HepG2 (cell line): ENCODE results near the gene VASN. TPM values are rescaled to one million over a fixed set of nuclear protein-coding genes. Genes with fewer than 3 reads are reported as not detected.

ENCODE experiments used
- ARID4A ChIP-seq: sonication (generic); formaldehyde crosslinking; IDR thresholded peaks from 2 replicates; pipeline ENCODE4 v1.5.0; 2020; ENCODE audit warnings: mild to moderate bottlenecking, missing genetic modification reagents, borderline replicate concordance
- HNRNPLL ChIP-seq: fragments of 200-400 bp; formaldehyde crosslinking; IDR thresholded peaks from 2 replicates; pipeline ENCODE4 v1.6.1; 2017; ENCODE audit warnings: mild to moderate bottlenecking, low read depth, low read length; ENCODE audit not compliant: poor library complexity, severe bottlenecking
- KDM2A ChIP-seq: sonication (generic); formaldehyde crosslinking; IDR thresholded peaks from 2 replicates; pipeline ENCODE4 v1.4.0; 2020; ENCODE audit warnings: low read depth, missing genetic modification reagents, borderline replicate concordance
- ZFY ChIP-seq: sonication (generic); formaldehyde crosslinking; IDR thresholded peaks from 2 replicates; pipeline ENCODE4 v1.4.0; 2020; ENCODE audit warnings: missing genetic modification reagents
- ZNF18 ChIP-seq: sonication (generic); formaldehyde crosslinking; IDR thresholded peaks from 2 replicates; pipeline ENCODE4 v1.8.0; 2022; ENCODE audit warnings: mild to moderate bottlenecking, missing genetic modification reagents; ENCODE audit not compliant: insufficient replicate concordance
- polyA plus RNA-seq, 8 experiments: library from polyadenylated mRNA; depleted of rRNA in 3 of 8; stranded (reverse) in 7 of 8; unstranded in 1 of 8; fragments of >200 nt; fragmentation: Illumina TruSeq in 4 of 8; extraction: Trizol in 4 of 8; gene quantifications; 2 replicates each; pipeline versions ENCODE4 v1.2.1 to v1.2.3, GENCODE V29; 2011 to 2016; ENCODE audit warnings: low read depth in 4 of 8, missing spikeins in 1 of 8, mixed read lengths in 1 of 8; ENCODE audit not compliant: insufficient read depth in 1 of 8
- total RNA-seq, 5 experiments: library from RNA; depleted of rRNA; stranded (reverse); fragments of >200 nt; fragmentation: Illumina TruSeq; extraction: Trizol; gene quantifications; 2 replicates each; pipeline ENCODE4 v1.2.3, GENCODE V29; 2016; ENCODE audit warnings: low read depth in 1 of 5
- TF ChIP-seq, protein P1 (sequence below): sonication (generic); formaldehyde crosslinking; IDR thresholded peaks from 2 replicates; pipeline ENCODE4 v1.5.1; 2020; ENCODE audit warnings: mild to moderate bottlenecking, missing genetic modification reagents, moderate library complexity
- TF ChIP-seq, protein P2 (sequence below): sonication (generic); formaldehyde crosslinking; IDR thresholded peaks from 2 replicates; pipeline ENCODE4 v1.4.0; 2020; ENCODE audit warnings: low read depth, missing genetic modification reagents
- TF ChIP-seq, protein P3 (sequence below): sonication (generic); formaldehyde crosslinking; IDR thresholded peaks from 2 replicates; pipeline ENCODE4 v1.4.0; 2020; ENCODE audit warnings: mild to moderate bottlenecking, missing genetic modification reagents

VASN gene
- total and polyA plus RNA-seq, 2 of the 13 experiments (the other 11 are each of a cell fraction or from before 2014, with no cell fraction given), result 8.4 to 18.2 TPM

- TF ChIP-seq, protein P1, sequence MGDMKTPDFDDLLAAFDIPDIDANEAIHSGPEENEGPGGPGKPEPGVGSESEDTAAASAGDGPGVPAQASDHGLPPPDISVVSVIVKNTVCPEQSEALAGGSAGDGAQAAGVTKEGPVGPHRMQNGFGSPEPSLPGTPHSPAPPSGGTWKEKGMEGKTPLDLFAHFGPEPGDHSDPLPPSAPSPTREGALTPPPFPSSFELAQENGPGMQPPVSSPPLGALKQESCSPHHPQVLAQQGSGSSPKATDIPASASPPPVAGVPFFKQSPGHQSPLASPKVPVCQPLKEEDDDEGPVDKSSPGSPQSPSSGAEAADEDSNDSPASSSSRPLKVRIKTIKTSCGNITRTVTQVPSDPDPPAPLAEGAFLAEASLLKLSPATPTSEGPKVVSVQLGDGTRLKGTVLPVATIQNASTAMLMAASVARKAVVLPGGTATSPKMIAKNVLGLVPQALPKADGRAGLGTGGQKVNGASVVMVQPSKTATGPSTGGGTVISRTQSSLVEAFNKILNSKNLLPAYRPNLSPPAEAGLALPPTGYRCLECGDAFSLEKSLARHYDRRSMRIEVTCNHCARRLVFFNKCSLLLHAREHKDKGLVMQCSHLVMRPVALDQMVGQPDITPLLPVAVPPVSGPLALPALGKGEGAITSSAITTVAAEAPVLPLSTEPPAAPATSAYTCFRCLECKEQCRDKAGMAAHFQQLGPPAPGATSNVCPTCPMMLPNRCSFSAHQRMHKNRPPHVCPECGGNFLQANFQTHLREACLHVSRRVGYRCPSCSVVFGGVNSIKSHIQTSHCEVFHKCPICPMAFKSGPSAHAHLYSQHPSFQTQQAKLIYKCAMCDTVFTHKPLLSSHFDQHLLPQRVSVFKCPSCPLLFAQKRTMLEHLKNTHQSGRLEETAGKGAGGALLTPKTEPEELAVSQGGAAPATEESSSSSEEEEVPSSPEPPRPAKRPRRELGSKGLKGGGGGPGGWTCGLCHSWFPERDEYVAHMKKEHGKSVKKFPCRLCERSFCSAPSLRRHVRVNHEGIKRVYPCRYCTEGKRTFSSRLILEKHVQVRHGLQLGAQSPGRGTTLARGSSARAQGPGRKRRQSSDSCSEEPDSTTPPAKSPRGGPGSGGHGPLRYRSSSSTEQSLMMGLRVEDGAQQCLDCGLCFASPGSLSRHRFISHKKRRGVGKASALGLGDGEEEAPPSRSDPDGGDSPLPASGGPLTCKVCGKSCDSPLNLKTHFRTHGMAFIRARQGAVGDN, result peak; percentile 44
- peak; percentile 2; the same call in 1 of the 2 replicates for TF ChIP-seq ZFY (CRISPR knock-in tag)
- TF ChIP-seq, protein P2, sequence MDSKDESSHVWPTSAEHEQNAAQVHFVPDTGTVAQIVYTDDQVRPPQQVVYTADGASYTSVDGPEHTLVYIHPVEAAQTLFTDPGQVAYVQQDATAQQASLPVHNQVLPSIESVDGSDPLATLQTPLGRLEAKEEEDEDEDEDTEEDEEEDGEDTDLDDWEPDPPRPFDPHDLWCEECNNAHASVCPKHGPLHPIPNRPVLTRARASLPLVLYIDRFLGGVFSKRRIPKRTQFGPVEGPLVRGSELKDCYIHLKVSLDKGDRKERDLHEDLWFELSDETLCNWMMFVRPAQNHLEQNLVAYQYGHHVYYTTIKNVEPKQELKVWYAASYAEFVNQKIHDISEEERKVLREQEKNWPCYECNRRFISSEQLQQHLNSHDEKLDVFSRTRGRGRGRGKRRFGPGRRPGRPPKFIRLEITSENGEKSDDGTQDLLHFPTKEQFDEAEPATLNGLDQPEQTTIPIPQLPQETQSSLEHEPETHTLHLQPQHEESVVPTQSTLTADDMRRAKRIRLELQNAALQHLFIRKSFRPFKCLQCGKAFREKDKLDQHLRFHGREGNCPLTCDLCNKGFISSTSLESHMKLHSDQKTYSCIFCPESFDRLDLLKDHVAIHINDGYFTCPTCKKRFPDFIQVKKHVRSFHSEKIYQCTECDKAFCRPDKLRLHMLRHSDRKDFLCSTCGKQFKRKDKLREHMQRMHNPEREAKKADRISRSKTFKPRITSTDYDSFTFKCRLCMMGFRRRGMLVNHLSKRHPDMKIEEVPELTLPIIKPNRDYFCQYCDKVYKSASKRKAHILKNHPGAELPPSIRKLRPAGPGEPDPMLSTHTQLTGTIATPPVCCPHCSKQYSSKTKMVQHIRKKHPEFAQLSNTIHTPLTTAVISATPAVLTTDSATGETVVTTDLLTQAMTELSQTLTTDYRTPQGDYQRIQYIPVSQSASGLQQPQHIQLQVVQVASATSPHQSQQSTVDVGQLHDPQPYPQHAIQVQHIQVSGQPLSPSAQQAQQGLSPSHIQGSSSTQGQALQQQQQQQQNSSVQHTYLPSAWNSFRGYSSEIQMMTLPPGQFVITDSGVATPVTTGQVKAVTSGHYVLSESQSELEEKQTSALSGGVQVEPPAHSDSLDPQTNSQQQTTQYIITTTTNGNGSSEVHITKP (CRISPR knock-in tag), result no peak
- peak; percentile 72; the same call in 1 of the 2 replicates for TF ChIP-seq KDM2A (CRISPR knock-in tag)
- TF ChIP-seq ZNF18 (CRISPR knock-in tag), result no peak
- TF ChIP-seq, protein P3, sequence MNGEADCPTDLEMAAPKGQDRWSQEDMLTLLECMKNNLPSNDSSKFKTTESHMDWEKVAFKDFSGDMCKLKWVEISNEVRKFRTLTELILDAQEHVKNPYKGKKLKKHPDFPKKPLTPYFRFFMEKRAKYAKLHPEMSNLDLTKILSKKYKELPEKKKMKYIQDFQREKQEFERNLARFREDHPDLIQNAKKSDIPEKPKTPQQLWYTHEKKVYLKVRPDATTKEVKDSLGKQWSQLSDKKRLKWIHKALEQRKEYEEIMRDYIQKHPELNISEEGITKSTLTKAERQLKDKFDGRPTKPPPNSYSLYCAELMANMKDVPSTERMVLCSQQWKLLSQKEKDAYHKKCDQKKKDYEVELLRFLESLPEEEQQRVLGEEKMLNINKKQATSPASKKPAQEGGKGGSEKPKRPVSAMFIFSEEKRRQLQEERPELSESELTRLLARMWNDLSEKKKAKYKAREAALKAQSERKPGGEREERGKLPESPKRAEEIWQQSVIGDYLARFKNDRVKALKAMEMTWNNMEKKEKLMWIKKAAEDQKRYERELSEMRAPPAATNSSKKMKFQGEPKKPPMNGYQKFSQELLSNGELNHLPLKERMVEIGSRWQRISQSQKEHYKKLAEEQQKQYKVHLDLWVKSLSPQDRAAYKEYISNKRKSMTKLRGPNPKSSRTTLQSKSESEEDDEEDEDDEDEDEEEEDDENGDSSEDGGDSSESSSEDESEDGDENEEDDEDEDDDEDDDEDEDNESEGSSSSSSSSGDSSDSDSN (CRISPR knock-in tag), result 0 out of 2 replicates have a peak, but pooled peaks have one; percentile 20
- no peak for TF ChIP-seq ARID4A (CRISPR knock-in tag)
- peak; percentile 23 for TF ChIP-seq HNRNPLL
These were observed 41.3 kb upstream of the VASN start (continued) for GRCh38 chr16:4330277-4330874.
